ENCODE data around the gene ELF2. TPM values are rescaled to one million over a fixed set of nuclear protein-coding genes. Genes with fewer than 3 reads are reported as not detected.

The ELF2 gene
- total and polyA plus RNA-seq, 2 of the 8 experiments (the other 6 are each of a cell fraction or from before 2014, with no cell fraction given) = 21.1 to 44.3 TPM

DNA sequence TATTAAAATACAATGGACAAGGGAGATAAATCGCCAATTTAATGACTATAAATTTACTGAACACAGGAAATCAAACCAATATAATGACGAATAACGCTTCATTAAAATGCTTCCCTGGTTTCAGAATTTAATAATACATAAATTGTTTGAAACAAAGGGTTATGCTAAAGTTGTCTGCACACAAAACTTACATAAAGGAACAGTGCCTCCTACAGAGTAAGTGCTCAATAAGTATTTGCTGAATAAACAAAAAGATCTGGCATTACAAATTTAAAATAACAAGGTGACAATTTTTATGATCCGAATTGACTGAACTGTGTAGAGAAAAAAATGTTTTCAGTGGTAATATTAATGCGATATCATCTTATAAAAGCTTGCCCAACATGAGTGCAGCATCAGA is 91.9 kb downstream of the ELF2 start:
- TF ChIP-seq SIRT6 (IDR thresholded peaks at IDR 0.05; ENCODE audit: low read length) (no peak), GTF2F1 (IDR thresholded peaks at IDR 0.05; ENCODE audit: borderline replicate concordance, low read depth, low read length) (no peak), JUN (IDR thresholded peaks at IDR 0.05; ENCODE audit: low read depth, low read length) (no peak), ATF2 (IDR thresholded peaks at IDR 0.05; ENCODE audit: low read length) (no peak), SP4 (IDR thresholded peaks at IDR 0.05; ENCODE audit: low read length) (no peak), MAFK (IDR thresholded peaks at IDR 0.05; ENCODE audit: low read depth, low read length) (peak; percentile 25; the same call in 1 of the 2 replicates), SRF (IDR thresholded peaks at IDR 0.05; ENCODE audit: low read depth, low read length) (no peak)
- TF ChIP-seq, protein P1, sequence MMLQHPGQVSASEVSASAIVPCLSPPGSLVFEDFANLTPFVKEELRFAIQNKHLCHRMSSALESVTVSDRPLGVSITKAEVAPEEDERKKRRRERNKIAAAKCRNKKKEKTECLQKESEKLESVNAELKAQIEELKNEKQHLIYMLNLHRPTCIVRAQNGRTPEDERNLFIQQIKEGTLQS (IDR thresholded peaks at IDR 0.05; ENCODE audit: insufficient read depth, low read depth, low read length) = no peak
- Histone ChIP-seq H3K36me3 (ENCODE audit: control insufficient read depth in 2 of 4, insufficient read depth in 4 of 4, low read length in 3 of 4) (no peaks in the 10 kb centered on the region), H3K4me3 (ENCODE audit: extremely low read depth in 1 of 4, insufficient read depth in 2 of 4, low read depth in 3 of 4, low read length in 4 of 4) (peak overlapping the region; percentile 57 to 92 (median 68); a peak in 7 of 8 replicates), H3K14ac (ENCODE audit: insufficient read length) (no peak overlapping the region), H2BK12ac (ENCODE audit: low read depth, low read length) (no peak overlapping the region), H4K91ac (replicated peaks; ENCODE audit: insufficient read length, low read length) (no peak overlapping the region), H4K20me1 (replicated peaks in 1 of 2; ENCODE audit: control insufficient read depth in 1 of 2, insufficient read depth in 2 of 2, low read length in 2 of 2) (peaks cover 4 to 5% of the 10 kb centered on the region in 2 experiments), H3K79me1 (ENCODE audit: low read depth, low read length) (no peaks in the 10 kb centered on the region; the same call in 1 of the 2 replicates), H2AK5ac (ENCODE audit: low read depth, low read length) (no peak overlapping the region), H2BK5ac (ENCODE audit: low read depth, low read length) (no peak overlapping the region), H3K18ac (ENCODE audit: extremely low read depth, low read length) (no peak overlapping the region), H2AFZ (ENCODE audit: low read length) (no peak overlapping the region), H3K4me1 (replicated peaks in 1 of 4; ENCODE audit: control insufficient read depth in 3 of 4, insufficient read depth in 4 of 4, low read length in 3 of 4) (peaks cover 0 to 4% (median 1%) of the 10 kb centered on the region in 4 experiments; a peak in 3 of 7 replicates), H4K8ac (ENCODE audit: extremely low read depth, insufficient read depth, low read length) (no peak overlapping the region), H2BK120ac (replicated peaks; ENCODE audit: low read depth, low read length) (no peak overlapping the region), H2BK20ac (ENCODE audit: low read length) (no peak overlapping the region), H3K79me2 (ENCODE audit: control insufficient read depth in 1 of 2, insufficient read depth in 2 of 2, low read length in 2 of 2) (peaks cover 6 to 37% of the 10 kb centered on the region in 2 experiments; a peak in 3 of 4 replicates), H3K23me2 (ENCODE audit: low read depth, low read length) (peaks cover 8% of the 10 kb centered on the region), H3K9ac (replicated peaks in 1 of 4; ENCODE audit: extremely low read depth in 1 of 4, low read depth in 3 of 4, low read length in 3 of 4) (no peak overlapping the region), H3K23ac (ENCODE audit: insufficient read length) (no peak overlapping the region), H4K5ac (ENCODE audit: insufficient read length, low read depth, low read length) (no peak overlapping the region), H3K4me2 (ENCODE audit: insufficient read depth in 1 of 2, low read depth in 2 of 2, low read length in 2 of 2) (peak overlapping the region; percentile 60 to 90), H3K56ac (replicated peaks; ENCODE audit: insufficient read length, low read depth, low read length) (no peak overlapping the region), H3K9me3 (ENCODE audit: insufficient read depth in 2 of 2, low read depth in 1 of 2, low read length in 1 of 2) (no peaks in the 10 kb centered on the region), H3K27me3 (replicated peaks in 1 of 4; ENCODE audit: control insufficient read depth in 3 of 4, extremely low read depth in 1 of 4, insufficient read depth in 3 of 4, low read length in 3 of 4) (no peaks in the 10 kb centered on the region), H2BK15ac (ENCODE audit: low read length) (no peak overlapping the region), H3K4ac (replicated peaks; ENCODE audit: insufficient read length, low read depth, low read length) (no peak overlapping the region), H3K27ac (ENCODE audit: low read depth, low read length) (no peak overlapping the region)
- ChIA-PET POLR2A (ENCODE audit: partially characterized antibody) (interaction anchor here (1.2 kb wide), 1 partner anchor 93 kb away, joined by 4 read pairs; no protein-coding TSS in a partner anchor), CTCF (ENCODE audit: partially characterized antibody) (interaction anchor here (1.1 to 1.7 kb wide), 5 partner anchors 15 to 83 kb away, joined by 4 to 6 read pairs (median 5); no protein-coding TSS in a partner anchor)
- WGBS, 2 experiments (ENCODE audit: extremely low coverage in 1 of 2, insufficient coverage in 1 of 2, insufficient read length in 1 of 2, insufficient replicate concordance in 2 of 2, low coverage in 1 of 2, low lambda C conversion rate in 2 of 2, missing lambda C conversion rate in 1 of 2) = 44% methylated on average over 5 of the region's 5 CpGs; no CpG with 5 or more reads in 1 of the 2 experiments
- DNase-seq (ENCODE audit: low read depth in 1 of 2, low spot score in 2 of 2) = no peak
- FAIRE-seq = no peak
